Liver (tissue), 10 donors: ENCODE data around the gene TMEM17. TPM values are rescaled to one million over a fixed set of nuclear protein-coding genes. Genes with fewer than 3 reads are reported as not detected.

Source experiments
- DNase-seq: peaks from one replicate; pipeline ENCODE4 v3.0.0-alpha.2; 2017; ENCODE audit warnings: low spot score
- H3K27ac ChIP-seq, 2 donors: one replicate each; pipeline ENCODE4 v1.7.0; 2013; ENCODE audit warnings: inconsistent platforms in 2 of 2, low read length in 2 of 2, control low read depth in 1 of 2, low read depth in 1 of 2, mild to moderate bottlenecking in 1 of 2
- H3K27me3 ChIP-seq, 4 donors: one replicate each; pipeline versions ENCODE4 v1.6.1 to v1.7.0; 2013; ENCODE audit warnings: low read length in 3 of 4, inconsistent platforms in 1 of 4, mild to moderate bottlenecking in 1 of 4, moderate library complexity in 1 of 4; ENCODE audit not compliant: control insufficient read depth in 4 of 4, insufficient read depth in 4 of 4
- H3K36me3 ChIP-seq, 4 donors: one replicate each; pipeline versions ENCODE4 v1.6.1 to v1.7.0; 2013; ENCODE audit warnings: low read length in 3 of 4, mild to moderate bottlenecking in 3 of 4, low read depth in 1 of 4, moderate library complexity in 1 of 4; ENCODE audit not compliant: control insufficient read depth in 4 of 4, insufficient read depth in 3 of 4
- H3K4me1 ChIP-seq, 4 donors: one replicate each; pipeline versions ENCODE4 v1.6.1 to v1.7.0; 2013; ENCODE audit warnings: low read length in 3 of 4, mild to moderate bottlenecking in 3 of 4, moderate library complexity in 1 of 4; ENCODE audit not compliant: control insufficient read depth in 4 of 4, insufficient read depth in 4 of 4
- H3K4me3 ChIP-seq, 3 donors: one replicate each; pipeline versions ENCODE4 v1.6.1 to v1.7.0; 2013; ENCODE audit warnings: low read length in 3 of 3, control low read depth in 1 of 3, low read depth in 1 of 3, mild to moderate bottlenecking in 1 of 3
- H3K9ac ChIP-seq, 2 donors: one replicate each; pipeline ENCODE4 v1.7.0; 2013; ENCODE audit warnings: low read length in 2 of 2, mild to moderate bottlenecking in 2 of 2, moderate library complexity in 2 of 2, control low read depth in 1 of 2, low read depth in 1 of 2
- H3K9me3 ChIP-seq, 4 donors: one replicate each; pipeline versions ENCODE4 v1.6.1 to v1.7.0; 2013; ENCODE audit warnings: low read length in 3 of 4; ENCODE audit not compliant: control insufficient read depth in 4 of 4
- EGR1 ChIP-seq, 2 donors: IDR thresholded peaks; 2 replicates each; pipeline ENCODE4 v1.6.1; 2016 to 2018; ENCODE audit warnings: antibody characterized with exemption in 2 of 2, low read depth in 2 of 2
- FOXA1 ChIP-seq: IDR thresholded peaks from 2 replicates; pipeline ENCODE4 v1.6.1; 2016; ENCODE audit warnings: antibody characterized with exemption
- FOXA2 ChIP-seq: IDR thresholded peaks from 2 replicates; pipeline ENCODE4 v1.6.1; 2016; ENCODE audit warnings: antibody characterized with exemption
- GABPA ChIP-seq, 2 donors: IDR thresholded peaks in 1 of 2; conservative IDR thresholded peaks in 1 of 2; 2 replicates each; pipeline ENCODE4 v1.6.1; 2016; ENCODE audit warnings: antibody characterized with exemption in 2 of 2, mild to moderate bottlenecking in 1 of 2, moderate library complexity in 1 of 2
- HNF4A ChIP-seq, 2 donors: conservative IDR thresholded peaks; 2 replicates each; pipeline ENCODE4 v1.6.1; 2016; ENCODE audit warnings: antibody characterized with exemption in 2 of 2, mild to moderate bottlenecking in 2 of 2
- HNF4G ChIP-seq: IDR thresholded peaks from 2 replicates; pipeline ENCODE4 v1.6.1; 2016; ENCODE audit warnings: antibody characterized with exemption
- JUND ChIP-seq, 2 donors: IDR thresholded peaks; 2 replicates each; pipeline ENCODE4 v1.6.1; 2016; ENCODE audit warnings: antibody characterized with exemption in 2 of 2
- NR2F2 ChIP-seq: IDR thresholded peaks from 2 replicates; pipeline ENCODE4 v1.6.1; 2016; ENCODE audit warnings: antibody characterized with exemption
- RAD21 ChIP-seq, 2 donors: IDR thresholded peaks; 2 replicates each; pipeline ENCODE4 v1.6.1; 2016; ENCODE audit warnings: antibody characterized with exemption in 2 of 2, mild to moderate bottlenecking in 2 of 2
- RXRA ChIP-seq, 2 donors: IDR thresholded peaks; 2 replicates each; pipeline ENCODE4 v1.6.1; 2017 to 2018; ENCODE audit warnings: antibody characterized with exemption in 2 of 2, mild to moderate bottlenecking in 1 of 2
- SP1 ChIP-seq: IDR thresholded peaks from 2 replicates; pipeline ENCODE4 v1.6.1; 2018; ENCODE audit warnings: antibody characterized with exemption, mild to moderate bottlenecking
- TAF1 ChIP-seq: conservative IDR thresholded peaks from 2 replicates; pipeline ENCODE4 v1.6.1; 2016; ENCODE audit warnings: antibody characterized with exemption, mild to moderate bottlenecking
- YY1 ChIP-seq: IDR thresholded peaks from 2 replicates; pipeline ENCODE4 v1.6.1; 2016; ENCODE audit warnings: antibody characterized with exemption, mild to moderate bottlenecking
- WGBS: extraction: QIAGEN DNeasy Blood & Tissue Kit; methylation state at CpG from one replicate; pipeline ENCODE4 v1.1.7; 2013; 5-methylcytosine and 5-hydroxymethylcytosine counted together
- polyA plus RNA-seq, 2 donors: library from polyadenylated mRNA; stranded (reverse) in 1 of 2; unstranded in 1 of 2; fragments of 200-250 nt in 1 of 2; fragments of >200 nt in 1 of 2; fragmentation: Nextera tagmentation in 1 of 2; extraction: Ambion mirVana in 1 of 2; gene quantifications; one replicate each; pipeline versions ENCODE4 v1.2.1 to v1.2.3, GENCODE V29; 2013 to 2015
- small RNA-seq: library from RNA; depleted of rRNA; stranded (forward); fragments of <200 nt; gene quantifications from one replicate; pipeline ENCODE3, GENCODE V24; 2014
- total RNA-seq, 2 donors: library from RNA; depleted of rRNA; stranded (reverse); fragments of >200 nt; gene quantifications; one replicate each; pipeline ENCODE4 v1.2.3, GENCODE V29; 2014
- TF ChIP-seq, protein P1 (sequence below): IDR thresholded peaks from 2 replicates; pipeline ENCODE4 v1.6.1; 2016; ENCODE audit warnings: antibody characterized with exemption, mild to moderate bottlenecking
- TF ChIP-seq, protein P2 (sequence below): fragments of 150-350 bp; IDR thresholded peaks from 2 replicates; pipeline ENCODE4 v1.5.1; 2017; ENCODE audit warnings: improper control_type of control experiment, low read depth, low read length; ENCODE audit not compliant: missing input control
- TF ChIP-seq, protein P3 (sequence below): IDR thresholded peaks from 2 replicates; pipeline ENCODE4 v1.6.1; 2016; ENCODE audit warnings: antibody characterized with exemption
- TF ChIP-seq, protein P4 (sequence below): IDR thresholded peaks from 2 replicates; pipeline ENCODE4 v1.6.1; 2016; ENCODE audit warnings: antibody characterized with exemption
- TF ChIP-seq, protein P5 (sequence below): IDR thresholded peaks from 2 replicates; pipeline ENCODE4 v1.6.1; 2016; ENCODE audit warnings: antibody characterized with exemption
- donor health status: healthy.
- donor health status: healthy.
- donor health status: healthy.
- donor health status: healthy.
- donor health status: healthy.

Gene TMEM17
- total and polyA plus RNA-seq, 4 donors: 0.70 to 1.9 (median 1.2) TPM

DNA sequence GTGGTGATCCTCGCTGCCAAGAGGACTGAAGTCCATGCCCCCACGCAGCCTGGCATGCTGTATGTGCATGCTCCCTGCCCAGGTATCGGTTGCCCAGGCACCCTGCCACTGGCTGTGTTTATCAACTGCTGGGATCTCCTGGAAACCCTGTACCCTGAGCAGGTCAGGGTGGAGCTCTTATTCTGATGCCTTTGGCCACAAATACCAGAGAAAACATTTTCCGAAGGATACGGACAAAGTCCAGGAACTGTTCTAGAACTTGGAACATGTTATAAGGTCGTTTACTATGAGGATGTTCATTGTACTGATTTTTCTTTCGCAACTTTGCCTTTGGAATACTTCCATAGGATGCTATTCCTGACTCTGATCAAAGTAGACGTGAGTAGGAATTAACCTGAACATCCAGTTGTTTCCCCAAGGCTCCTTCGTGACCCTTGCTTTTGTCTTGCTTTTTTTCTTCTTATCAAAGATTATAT, 55.2 kb downstream of the TMEM17 start:
- peaks cover 6 to 27% (median 16%) of the 10 kb centered on the region in 4 donors for H3K4me1 ChIP-seq
- 32% methylated on average over 9 of the region's 9 CpGs for WGBS
- TF ChIP-seq, protein P1, sequence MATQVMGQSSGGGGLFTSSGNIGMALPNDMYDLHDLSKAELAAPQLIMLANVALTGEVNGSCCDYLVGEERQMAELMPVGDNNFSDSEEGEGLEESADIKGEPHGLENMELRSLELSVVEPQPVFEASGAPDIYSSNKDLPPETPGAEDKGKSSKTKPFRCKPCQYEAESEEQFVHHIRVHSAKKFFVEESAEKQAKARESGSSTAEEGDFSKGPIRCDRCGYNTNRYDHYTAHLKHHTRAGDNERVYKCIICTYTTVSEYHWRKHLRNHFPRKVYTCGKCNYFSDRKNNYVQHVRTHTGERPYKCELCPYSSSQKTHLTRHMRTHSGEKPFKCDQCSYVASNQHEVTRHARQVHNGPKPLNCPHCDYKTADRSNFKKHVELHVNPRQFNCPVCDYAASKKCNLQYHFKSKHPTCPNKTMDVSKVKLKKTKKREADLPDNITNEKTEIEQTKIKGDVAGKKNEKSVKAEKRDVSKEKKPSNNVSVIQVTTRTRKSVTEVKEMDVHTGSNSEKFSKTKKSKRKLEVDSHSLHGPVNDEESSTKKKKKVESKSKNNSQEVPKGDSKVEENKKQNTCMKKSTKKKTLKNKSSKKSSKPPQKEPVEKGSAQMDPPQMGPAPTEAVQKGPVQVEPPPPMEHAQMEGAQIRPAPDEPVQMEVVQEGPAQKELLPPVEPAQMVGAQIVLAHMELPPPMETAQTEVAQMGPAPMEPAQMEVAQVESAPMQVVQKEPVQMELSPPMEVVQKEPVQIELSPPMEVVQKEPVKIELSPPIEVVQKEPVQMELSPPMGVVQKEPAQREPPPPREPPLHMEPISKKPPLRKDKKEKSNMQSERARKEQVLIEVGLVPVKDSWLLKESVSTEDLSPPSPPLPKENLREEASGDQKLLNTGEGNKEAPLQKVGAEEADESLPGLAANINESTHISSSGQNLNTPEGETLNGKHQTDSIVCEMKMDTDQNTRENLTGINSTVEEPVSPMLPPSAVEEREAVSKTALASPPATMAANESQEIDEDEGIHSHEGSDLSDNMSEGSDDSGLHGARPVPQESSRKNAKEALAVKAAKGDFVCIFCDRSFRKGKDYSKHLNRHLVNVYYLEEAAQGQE: peak; percentile 92
- TF ChIP-seq FOXA2 (peak; percentile 89), RAD21 (IDR thresholded peaks at IDR 0.05) (peak; percentile 69 to 72), TAF1 (no peak), FOXA1 (peak; percentile 89), JUND (IDR thresholded peaks at IDR 0.05) (peak; percentile 96 to 97), HNF4A (conservative IDR thresholded peaks at IDR 0.05) (peak; percentile 99), GABPA (IDR thresholded peaks at IDR 0.05 in 1 of 2, conservative IDR thresholded peaks at IDR 0.05 in 1 of 2) (peak in 1 of 2 donors; percentile 68), NR2F2 (peak; percentile 75), RXRA (IDR thresholded peaks at IDR 0.05) (peak; percentile 97 to 99), YY1 (peak; percentile 93), SP1 (peak; percentile 100), HNF4G (peak; percentile 99), EGR1 (IDR thresholded peaks at IDR 0.05; ENCODE audit: low read depth in 2 of 2) (peak; percentile 85 to 96)
- TF ChIP-seq, protein P2, sequence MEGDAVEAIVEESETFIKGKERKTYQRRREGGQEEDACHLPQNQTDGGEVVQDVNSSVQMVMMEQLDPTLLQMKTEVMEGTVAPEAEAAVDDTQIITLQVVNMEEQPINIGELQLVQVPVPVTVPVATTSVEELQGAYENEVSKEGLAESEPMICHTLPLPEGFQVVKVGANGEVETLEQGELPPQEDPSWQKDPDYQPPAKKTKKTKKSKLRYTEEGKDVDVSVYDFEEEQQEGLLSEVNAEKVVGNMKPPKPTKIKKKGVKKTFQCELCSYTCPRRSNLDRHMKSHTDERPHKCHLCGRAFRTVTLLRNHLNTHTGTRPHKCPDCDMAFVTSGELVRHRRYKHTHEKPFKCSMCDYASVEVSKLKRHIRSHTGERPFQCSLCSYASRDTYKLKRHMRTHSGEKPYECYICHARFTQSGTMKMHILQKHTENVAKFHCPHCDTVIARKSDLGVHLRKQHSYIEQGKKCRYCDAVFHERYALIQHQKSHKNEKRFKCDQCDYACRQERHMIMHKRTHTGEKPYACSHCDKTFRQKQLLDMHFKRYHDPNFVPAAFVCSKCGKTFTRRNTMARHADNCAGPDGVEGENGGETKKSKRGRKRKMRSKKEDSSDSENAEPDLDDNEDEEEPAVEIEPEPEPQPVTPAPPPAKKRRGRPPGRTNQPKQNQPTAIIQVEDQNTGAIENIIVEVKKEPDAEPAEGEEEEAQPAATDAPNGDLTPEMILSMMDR: no peak
- TF ChIP-seq, protein P3, sequence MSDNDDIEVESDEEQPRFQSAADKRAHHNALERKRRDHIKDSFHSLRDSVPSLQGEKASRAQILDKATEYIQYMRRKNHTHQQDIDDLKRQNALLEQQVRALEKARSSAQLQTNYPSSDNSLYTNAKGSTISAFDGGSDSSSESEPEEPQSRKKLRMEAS: peak; percentile 94
- TF ChIP-seq, protein P4, sequence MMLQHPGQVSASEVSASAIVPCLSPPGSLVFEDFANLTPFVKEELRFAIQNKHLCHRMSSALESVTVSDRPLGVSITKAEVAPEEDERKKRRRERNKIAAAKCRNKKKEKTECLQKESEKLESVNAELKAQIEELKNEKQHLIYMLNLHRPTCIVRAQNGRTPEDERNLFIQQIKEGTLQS: peak; percentile 72
- TF ChIP-seq, protein P5, sequence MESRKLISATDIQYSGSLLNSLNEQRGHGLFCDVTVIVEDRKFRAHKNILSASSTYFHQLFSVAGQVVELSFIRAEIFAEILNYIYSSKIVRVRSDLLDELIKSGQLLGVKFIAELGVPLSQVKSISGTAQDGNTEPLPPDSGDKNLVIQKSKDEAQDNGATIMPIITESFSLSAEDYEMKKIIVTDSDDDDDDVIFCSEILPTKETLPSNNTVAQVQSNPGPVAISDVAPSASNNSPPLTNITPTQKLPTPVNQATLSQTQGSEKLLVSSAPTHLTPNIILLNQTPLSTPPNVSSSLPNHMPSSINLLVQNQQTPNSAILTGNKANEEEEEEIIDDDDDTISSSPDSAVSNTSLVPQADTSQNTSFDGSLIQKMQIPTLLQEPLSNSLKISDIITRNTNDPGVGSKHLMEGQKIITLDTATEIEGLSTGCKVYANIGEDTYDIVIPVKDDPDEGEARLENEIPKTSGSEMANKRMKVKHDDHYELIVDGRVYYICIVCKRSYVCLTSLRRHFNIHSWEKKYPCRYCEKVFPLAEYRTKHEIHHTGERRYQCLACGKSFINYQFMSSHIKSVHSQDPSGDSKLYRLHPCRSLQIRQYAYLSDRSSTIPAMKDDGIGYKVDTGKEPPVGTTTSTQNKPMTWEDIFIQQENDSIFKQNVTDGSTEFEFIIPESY: peak; percentile 91
- H3K36me3 ChIP-seq: no peaks in the 10 kb centered on the region
- no peak for DNase-seq
- H3K4me3 ChIP-seq: no peak overlapping the region
- no peaks in the 10 kb centered on the region for H3K9me3 ChIP-seq
- H3K27ac ChIP-seq: peak overlapping the region; percentile 76 to 90
- no peak overlapping the region for H3K9ac ChIP-seq
- H3K27me3 ChIP-seq: no peaks in the 10 kb centered on the region

Small RNAs within 50 kb of the gene (small RNA-seq; reads per million reads assigned to genes)
- gene AC107083.1 (not detected), gene RN7SL18P (not detected)

Other genes starting within 250 kb of the TMEM17 start
- 10 to 100 TPM; 20.2 to 85.8 TPM for gene EHBP1, start 199.5 kb upstream of the TMEM17 start, total RNA-seq
- 10 to 100 TPM; 16.6 to 28.5 TPM for gene EHBP1, start 199.5 kb upstream of the TMEM17 start, polyA plus RNA-seq